Measurements from ENCODE around the gene UBXN11.

DNA sequence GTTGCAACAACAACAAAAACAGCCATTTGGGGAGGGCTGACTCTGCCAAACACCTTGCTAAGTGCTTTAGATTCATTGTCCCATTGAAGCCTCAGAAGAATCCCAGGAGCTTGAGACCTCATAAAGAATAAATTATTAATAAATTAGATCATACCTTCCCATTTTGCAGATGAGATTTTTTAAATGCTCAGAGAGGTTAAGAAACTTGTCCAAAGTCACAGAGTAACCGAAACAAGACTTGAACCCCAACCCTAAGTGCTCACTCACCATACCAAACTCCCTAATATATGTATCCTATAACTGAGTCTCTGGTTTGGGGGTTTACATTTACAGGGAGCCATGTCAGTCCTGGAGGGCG is 43.9 kb upstream of the UBXN11 start:
- TF ChIP-seq, protein P1, sequence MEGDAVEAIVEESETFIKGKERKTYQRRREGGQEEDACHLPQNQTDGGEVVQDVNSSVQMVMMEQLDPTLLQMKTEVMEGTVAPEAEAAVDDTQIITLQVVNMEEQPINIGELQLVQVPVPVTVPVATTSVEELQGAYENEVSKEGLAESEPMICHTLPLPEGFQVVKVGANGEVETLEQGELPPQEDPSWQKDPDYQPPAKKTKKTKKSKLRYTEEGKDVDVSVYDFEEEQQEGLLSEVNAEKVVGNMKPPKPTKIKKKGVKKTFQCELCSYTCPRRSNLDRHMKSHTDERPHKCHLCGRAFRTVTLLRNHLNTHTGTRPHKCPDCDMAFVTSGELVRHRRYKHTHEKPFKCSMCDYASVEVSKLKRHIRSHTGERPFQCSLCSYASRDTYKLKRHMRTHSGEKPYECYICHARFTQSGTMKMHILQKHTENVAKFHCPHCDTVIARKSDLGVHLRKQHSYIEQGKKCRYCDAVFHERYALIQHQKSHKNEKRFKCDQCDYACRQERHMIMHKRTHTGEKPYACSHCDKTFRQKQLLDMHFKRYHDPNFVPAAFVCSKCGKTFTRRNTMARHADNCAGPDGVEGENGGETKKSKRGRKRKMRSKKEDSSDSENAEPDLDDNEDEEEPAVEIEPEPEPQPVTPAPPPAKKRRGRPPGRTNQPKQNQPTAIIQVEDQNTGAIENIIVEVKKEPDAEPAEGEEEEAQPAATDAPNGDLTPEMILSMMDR (IDR thresholded peaks at IDR 0.05) = no peak
- TF ChIP-seq POLR2AphosphoS5 (IDR thresholded peaks at IDR 0.05; ENCODE audit: insufficient read depth in 1 of 2, low read depth in 1 of 2) = no peak
- TF ChIP-seq POLR2A (IDR thresholded peaks at IDR 0.05) = no peak
